GM12864 (cell line): ENCODE data around the gene SCO2.

Experiments used
- DNase-seq: peaks from one replicate; pipeline ENCODE4 v3.0.0-alpha.2; 2011; ENCODE audit warnings: low read depth
- H3K4me3 ChIP-seq: 2 replicates; pipeline ENCODE4 v1.5.1; 2011; ENCODE audit warnings: mild to moderate bottlenecking, low read depth, low read length, control low read depth
- TF ChIP-seq, protein P1 (sequence below): IDR thresholded peaks from 2 replicates; pipeline ENCODE4 v1.5.1; 2011; ENCODE audit warnings: low read depth, mild to moderate bottlenecking, moderate library complexity, low read length, control low read depth, inconsistent platforms; ENCODE audit errors: missing control alignments

SCO2 gene

GRCh38 chr22:50485221-50486131 lies 39.9 kb downstream of the SCO2 start:
- TF ChIP-seq, protein P1, sequence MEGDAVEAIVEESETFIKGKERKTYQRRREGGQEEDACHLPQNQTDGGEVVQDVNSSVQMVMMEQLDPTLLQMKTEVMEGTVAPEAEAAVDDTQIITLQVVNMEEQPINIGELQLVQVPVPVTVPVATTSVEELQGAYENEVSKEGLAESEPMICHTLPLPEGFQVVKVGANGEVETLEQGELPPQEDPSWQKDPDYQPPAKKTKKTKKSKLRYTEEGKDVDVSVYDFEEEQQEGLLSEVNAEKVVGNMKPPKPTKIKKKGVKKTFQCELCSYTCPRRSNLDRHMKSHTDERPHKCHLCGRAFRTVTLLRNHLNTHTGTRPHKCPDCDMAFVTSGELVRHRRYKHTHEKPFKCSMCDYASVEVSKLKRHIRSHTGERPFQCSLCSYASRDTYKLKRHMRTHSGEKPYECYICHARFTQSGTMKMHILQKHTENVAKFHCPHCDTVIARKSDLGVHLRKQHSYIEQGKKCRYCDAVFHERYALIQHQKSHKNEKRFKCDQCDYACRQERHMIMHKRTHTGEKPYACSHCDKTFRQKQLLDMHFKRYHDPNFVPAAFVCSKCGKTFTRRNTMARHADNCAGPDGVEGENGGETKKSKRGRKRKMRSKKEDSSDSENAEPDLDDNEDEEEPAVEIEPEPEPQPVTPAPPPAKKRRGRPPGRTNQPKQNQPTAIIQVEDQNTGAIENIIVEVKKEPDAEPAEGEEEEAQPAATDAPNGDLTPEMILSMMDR = no peak
- no peak overlapping the region for H3K4me3 ChIP-seq
- no peak for DNase-seq

DNA sequence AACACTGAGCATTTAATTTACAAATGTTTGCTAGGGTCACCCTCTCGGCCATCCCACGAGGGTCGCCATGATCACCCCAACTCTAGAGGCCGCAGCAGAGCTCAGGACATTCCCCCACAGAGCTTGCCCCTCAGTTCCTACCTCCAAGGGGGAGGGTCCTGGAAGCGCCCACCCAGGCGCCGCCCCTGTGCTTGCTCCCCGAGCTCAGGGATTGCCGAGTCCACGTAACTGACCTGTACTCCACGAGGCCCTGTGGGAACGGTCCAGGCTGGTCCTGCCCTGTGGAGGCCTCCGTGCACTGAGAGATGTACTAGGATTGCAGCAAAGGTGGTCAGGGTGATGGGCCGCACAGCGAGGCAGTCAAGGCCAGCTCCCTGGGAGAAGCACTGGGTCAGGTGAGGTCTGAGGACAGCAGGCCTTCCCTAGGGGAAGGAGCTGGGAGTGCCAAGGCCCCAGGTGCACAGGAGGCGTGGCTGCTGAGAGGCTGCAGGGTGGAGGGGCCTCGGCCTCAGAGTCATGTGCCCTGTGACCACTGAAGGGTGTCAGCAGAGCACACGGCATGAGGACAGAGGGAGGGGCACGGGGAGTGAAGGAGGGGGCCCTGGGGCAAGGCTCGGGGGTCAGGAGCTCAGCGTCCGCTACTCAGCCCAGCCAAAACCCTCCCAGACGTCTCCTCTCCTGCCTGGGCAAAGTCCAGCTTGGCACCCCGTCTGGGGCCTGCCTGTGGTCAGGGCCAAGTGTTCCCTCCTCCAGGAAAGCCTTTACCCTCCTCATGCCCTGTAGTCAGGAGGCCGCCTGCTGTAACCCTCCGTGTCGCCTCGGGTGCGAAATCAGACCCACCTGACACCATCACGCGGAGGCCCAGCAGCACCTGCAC lies 41.2 kb downstream of the SCO2 start:
- TF ChIP-seq, protein P1 = no peak
- no peak for DNase-seq
- no peak overlapping the region for H3K4me3 ChIP-seq

GRCh38 chr22:50483556-50483955 lies 41.8 kb downstream of the SCO2 start:
- no peak for DNase-seq
- TF ChIP-seq, protein P1 = no peak
- no peak overlapping the region for H3K4me3 ChIP-seq

GRCh38 chr22:50483106-50483505 lies 42.3 kb downstream of the SCO2 start:
- no peak overlapping the region for H3K4me3 ChIP-seq
- TF ChIP-seq, protein P1 = no peak
- DNase-seq = no peak

DNA sequence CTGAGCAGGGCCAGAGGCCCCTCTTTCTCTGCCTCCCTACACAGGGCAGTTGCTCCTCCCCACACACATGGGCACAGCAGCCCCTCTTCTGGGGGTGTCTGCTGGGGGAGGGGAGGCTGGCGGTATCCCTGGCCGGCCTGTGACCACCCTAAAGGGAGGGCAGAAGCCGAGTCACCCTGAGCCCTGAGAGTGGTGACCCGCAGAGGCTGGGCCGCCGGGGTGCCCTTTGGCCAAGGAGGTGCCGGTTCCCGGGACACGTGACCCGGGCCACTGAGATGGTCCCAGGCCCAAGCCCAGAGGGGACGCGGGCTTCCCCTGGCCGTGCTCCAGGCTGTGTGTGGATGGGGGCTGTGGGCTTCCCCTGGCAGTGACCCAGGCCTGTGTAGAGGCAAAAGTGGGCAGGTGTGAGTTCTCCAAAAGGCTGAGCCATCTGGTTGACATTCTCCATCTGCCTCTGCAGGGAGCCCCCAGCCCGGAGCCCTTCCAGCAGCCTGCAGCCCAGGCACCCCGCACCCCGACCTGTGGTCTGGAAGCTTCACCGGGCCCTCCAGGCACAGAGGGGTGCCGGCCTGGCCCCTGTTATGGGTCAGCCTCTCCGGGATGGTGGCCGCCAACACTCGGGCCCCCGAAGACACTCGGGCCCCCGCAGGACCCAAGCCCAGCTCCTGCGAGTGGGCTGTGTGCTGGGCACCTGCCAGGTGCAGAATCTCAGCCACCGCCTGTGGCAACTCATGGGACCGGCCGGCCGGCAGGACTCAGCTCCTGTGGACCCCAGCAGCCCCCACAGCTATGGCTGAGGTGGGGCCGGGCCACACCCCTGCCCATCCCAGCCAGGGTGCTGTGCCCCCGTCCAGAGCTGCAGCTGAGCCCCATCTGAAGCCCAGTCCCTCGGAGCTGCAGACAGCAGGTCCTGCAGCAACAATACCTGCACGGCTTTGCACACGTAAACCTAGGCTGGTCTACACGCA lies 43.0 kb downstream of the SCO2 start:
- DNase-seq = no peak
- H3K4me3 ChIP-seq = peak overlapping the region; percentile 59

More for the DNA sequence above, 43.0 kb downstream of the SCO2 start:
- TF ChIP-seq, protein P1 = no peak
